Adrenal gland (tissue), 5 donors: ENCODE measurements around the gene KCNMA1.

ENCODE experiments used
- POLR2A ChIP-seq, 2 donors: fragments of 450-650 bp; IDR thresholded peaks; one replicate each; pipeline ENCODE4 v1.6.1; 2017; ENCODE audit warnings: antibody characterized with exemption in 2 of 2, mild to moderate bottlenecking in 2 of 2, moderate library complexity in 1 of 2
- TF ChIP-seq, protein P1 (sequence below), 6 experiments: fragments of 450-650 bp in 4 of 6; fragments of 200-600 bp in 2 of 6; sonication (generic) in 1 of 6; IDR thresholded peaks; 1 replicate in 5 of 6; 2 replicates in 1 of 6; pipeline versions ENCODE4 v1.5.1 to v1.8.0; 2016 to 2021; ENCODE audit warnings: antibody characterized with exemption in 6 of 6, mild to moderate bottlenecking in 2 of 6, moderate library complexity in 1 of 6
- donor health status: DM: no; HTN: no; CAD: no.

- TF ChIP-seq, protein P1, sequence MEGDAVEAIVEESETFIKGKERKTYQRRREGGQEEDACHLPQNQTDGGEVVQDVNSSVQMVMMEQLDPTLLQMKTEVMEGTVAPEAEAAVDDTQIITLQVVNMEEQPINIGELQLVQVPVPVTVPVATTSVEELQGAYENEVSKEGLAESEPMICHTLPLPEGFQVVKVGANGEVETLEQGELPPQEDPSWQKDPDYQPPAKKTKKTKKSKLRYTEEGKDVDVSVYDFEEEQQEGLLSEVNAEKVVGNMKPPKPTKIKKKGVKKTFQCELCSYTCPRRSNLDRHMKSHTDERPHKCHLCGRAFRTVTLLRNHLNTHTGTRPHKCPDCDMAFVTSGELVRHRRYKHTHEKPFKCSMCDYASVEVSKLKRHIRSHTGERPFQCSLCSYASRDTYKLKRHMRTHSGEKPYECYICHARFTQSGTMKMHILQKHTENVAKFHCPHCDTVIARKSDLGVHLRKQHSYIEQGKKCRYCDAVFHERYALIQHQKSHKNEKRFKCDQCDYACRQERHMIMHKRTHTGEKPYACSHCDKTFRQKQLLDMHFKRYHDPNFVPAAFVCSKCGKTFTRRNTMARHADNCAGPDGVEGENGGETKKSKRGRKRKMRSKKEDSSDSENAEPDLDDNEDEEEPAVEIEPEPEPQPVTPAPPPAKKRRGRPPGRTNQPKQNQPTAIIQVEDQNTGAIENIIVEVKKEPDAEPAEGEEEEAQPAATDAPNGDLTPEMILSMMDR (IDR thresholded peaks at IDR 0.05): no peak
- no peak for TF ChIP-seq POLR2A (IDR thresholded peaks at IDR 0.05)
Observed at GRCh38 chr10:77256346-77256745, 381.3 kb downstream of the KCNMA1 start.
